GDM1 (cell line): ENCODE data around the gene KDM2A.
"Not testable (repeated sequence)": the region's sequence is repeated elsewhere in the genome, so short reads cannot be mapped to it uniquely, and the experiment has no call there.

Experiments used
- DNase-seq: peaks from one replicate; lab custom pipeline; 2025; lab: John Stamatoyannopoulos, UW

KDM2A gene

GRCh38 chr11:67117672-67118180 is 1.3 kb upstream of the KDM2A start:
- DNase-seq: no peak

GRCh38 chr11:67118181-67118766 is 789 bp upstream of the KDM2A start:
- no peak for DNase-seq

- no peak for DNase-seq
These were observed 725 bp downstream of the KDM2A start for GRCh38 chr11:67119585-67120391.

GRCh38 chr11:67120456-67120855 is 1.4 kb downstream of the KDM2A start:
- no peak for DNase-seq

GRCh38 chr11:67120881-67121710 is 2.0 kb downstream of the KDM2A start:
- DNase-seq: no peak

GRCh38 chr11:67123801-67124200 is 4.7 kb downstream of the KDM2A start:
- DNase-seq: not testable (repeated sequence)

GRCh38 chr11:67126243-67126642 is 7.2 kb downstream of the KDM2A start:
- DNase-seq: not testable (repeated sequence)

- DNase-seq: no peak
These were observed 7.9 kb downstream of the KDM2A start for GRCh38 chr11:67126986-67127385.

GRCh38 chr11:67130861-67131260 is 11.8 kb downstream of the KDM2A start:
- DNase-seq: not testable (repeated sequence)

- DNase-seq: no peak
These were observed 17.1 kb downstream of the KDM2A start for GRCh38 chr11:67136156-67136555.

GRCh38 chr11:67138922-67139321 is 19.9 kb downstream of the KDM2A start:
- no peak for DNase-seq

- DNase-seq: no peak
These were observed 27.6 kb downstream of the KDM2A start for GRCh38 chr11:67146516-67147226.

GRCh38 chr11:67153971-67154370 is 34.9 kb downstream of the KDM2A start:
- no peak for DNase-seq

- DNase-seq: no peak
These were observed 35.7 kb downstream of the KDM2A start for GRCh38 chr11:67154726-67155125.

GRCh38 chr11:67157691-67158090 is 38.6 kb downstream of the KDM2A start:
- no peak for DNase-seq

GRCh38 chr11:67158221-67158620 is 39.2 kb downstream of the KDM2A start:
- no peak for DNase-seq

- DNase-seq: no peak
These were observed 41.0 kb downstream of the KDM2A start for GRCh38 chr11:67160045-67160444.

- DNase-seq: no peak
These were observed 42.1 kb downstream of the KDM2A start for GRCh38 chr11:67160872-67161783.

- no peak for DNase-seq
These were observed 43.9 kb downstream of the KDM2A start for GRCh38 chr11:67163006-67163405.

GRCh38 chr11:67165623-67166022 is 46.6 kb downstream of the KDM2A start:
- DNase-seq: no peak

GRCh38 chr11:67167091-67167490 is 48.0 kb downstream of the KDM2A start:
- DNase-seq: no peak
